ENCODE results near the gene ZNF19.
"Not testable (repeated sequence)": the region's sequence is repeated elsewhere in the genome, so short reads cannot be mapped to it uniquely, and the experiment has no call there.

The ZNF19 gene

DNA sequence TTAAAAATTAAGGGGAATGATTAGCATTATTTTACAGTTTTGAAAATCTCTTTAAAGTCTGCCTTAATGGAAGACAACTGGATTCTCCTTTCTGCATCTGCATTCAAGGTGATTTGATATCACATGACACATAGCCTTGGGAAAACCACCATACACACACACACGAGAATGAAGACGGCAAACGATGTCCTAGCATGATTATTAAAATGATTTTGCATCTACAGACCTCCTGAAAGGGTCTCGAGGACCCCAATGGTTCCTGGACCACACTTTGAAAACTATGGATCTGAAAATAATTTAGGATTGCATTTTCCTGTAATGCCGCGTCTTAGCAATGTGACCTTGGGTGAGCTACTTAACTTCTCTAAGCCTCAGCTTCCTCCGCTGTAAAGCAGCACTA lies 25.4 kb upstream of the ZNF19 start:
- H3K9me3 ChIP-seq (ENCODE audit: control insufficient read depth, low read length) = peaks cover 3% of the 10 kb centered on the region
- no peaks in the 10 kb centered on the region for H3K36me3 ChIP-seq (ENCODE audit: control insufficient read depth, insufficient read depth, low read length)
- H3K4me1 ChIP-seq (ENCODE audit: control insufficient read depth, insufficient read depth, low read length, poor library complexity, severe bottlenecking) = no peaks in the 10 kb centered on the region
- WGBS, 2 experiments (ENCODE audit: insufficient coverage in 2 of 2) = 84 to 96% methylated on average over 3 to 6 of the region's 7 CpGs
- no peak overlapping the region for H3K27ac ChIP-seq (ENCODE audit: low read depth, low read length, severe bottlenecking)
- H3K4me3 ChIP-seq (ENCODE audit: extremely low read depth, insufficient read depth, low read length, poor library complexity, severe bottlenecking) = no peak overlapping the region

- no peaks in the 10 kb centered on the region for H3K4me1 ChIP-seq (ENCODE audit: control insufficient read depth, insufficient read depth, low read length, poor library complexity, severe bottlenecking)
- 43% methylated on average over 1 of the region's 1 CpG; no CpG with 5 or more reads in 1 of the 2 experiments for WGBS, 2 experiments (ENCODE audit: insufficient coverage in 2 of 2)
These were observed 24.2 kb upstream of the ZNF19 start for GRCh38 chr16:71513302-71513701.

GRCh38 chr16:71507061-71507460 lies 17.9 kb upstream of the ZNF19 start:
- no peak overlapping the region for H3K27ac ChIP-seq (ENCODE audit: low read depth, low read length, severe bottlenecking)
- no peaks in the 10 kb centered on the region for H3K4me1 ChIP-seq (ENCODE audit: control insufficient read depth, insufficient read depth, low read length, poor library complexity, severe bottlenecking)
- H3K36me3 ChIP-seq (ENCODE audit: control insufficient read depth, insufficient read depth, low read length) = no peaks in the 10 kb centered on the region
- no peak overlapping the region for H3K4me3 ChIP-seq (ENCODE audit: extremely low read depth, insufficient read depth, low read length, poor library complexity, severe bottlenecking)
- 60 to 100% methylated on average over 1 of the region's 1 CpG for WGBS, 2 experiments (ENCODE audit: insufficient coverage in 2 of 2)
- peaks cover 3% of the 10 kb centered on the region for H3K9me3 ChIP-seq (ENCODE audit: control insufficient read depth, low read length)

More at GRCh38 chr16:71513302-71513701, 24.2 kb upstream of the ZNF19 start:
- no peaks in the 10 kb centered on the region for H3K36me3 ChIP-seq (ENCODE audit: control insufficient read depth, insufficient read depth, low read length)
- H3K9me3 ChIP-seq (ENCODE audit: control insufficient read depth, low read length) = peaks cover 3% of the 10 kb centered on the region
- H3K27ac ChIP-seq (ENCODE audit: low read depth, low read length, severe bottlenecking) = no peak overlapping the region
- H3K4me3 ChIP-seq (ENCODE audit: extremely low read depth, insufficient read depth, low read length, poor library complexity, severe bottlenecking) = no peak overlapping the region

- Histone ChIP-seq H3K9me3 (ENCODE audit: control insufficient read depth, low read length) (no peaks in the 10 kb centered on the region), H3K27ac (ENCODE audit: low read depth, low read length, severe bottlenecking) (no peak overlapping the region), H3K36me3 (ENCODE audit: control insufficient read depth, insufficient read depth, low read length) (no peaks in the 10 kb centered on the region), H3K4me1 (ENCODE audit: control insufficient read depth, insufficient read depth, low read length, poor library complexity, severe bottlenecking) (no peaks in the 10 kb centered on the region), H3K4me3 (ENCODE audit: extremely low read depth, insufficient read depth, low read length, poor library complexity, severe bottlenecking) (no peak overlapping the region)
- WGBS, 2 experiments (ENCODE audit: insufficient coverage in 2 of 2) = 100% methylated on average over 1 to 4 of the region's 5 CpGs
These were observed 15.8 kb upstream of the ZNF19 start for GRCh38 chr16:71504901-71505300.

- not testable (repeated sequence) for H3K4me3 ChIP-seq (ENCODE audit: extremely low read depth, insufficient read depth, low read length, poor library complexity, severe bottlenecking); H3K27ac ChIP-seq (ENCODE audit: low read depth, low read length, severe bottlenecking); H3K4me1 ChIP-seq (ENCODE audit: control insufficient read depth, insufficient read depth, low read length, poor library complexity, severe bottlenecking); H3K9me3 ChIP-seq (ENCODE audit: control insufficient read depth, low read length); H3K36me3 ChIP-seq (ENCODE audit: control insufficient read depth, insufficient read depth, low read length)
- WGBS, 2 experiments (ENCODE audit: insufficient coverage in 2 of 2) = 78 to 83% methylated on average over 5 of the region's 7 CpGs
These were observed 14.9 kb upstream of the ZNF19 start for GRCh38 chr16:71504051-71504450.

GRCh38 chr16:71501547-71501946 lies 12.4 kb upstream of the ZNF19 start:
- Histone ChIP-seq H3K36me3 (ENCODE audit: control insufficient read depth, insufficient read depth, low read length) (no peaks in the 10 kb centered on the region), H3K4me3 (ENCODE audit: extremely low read depth, insufficient read depth, low read length, poor library complexity, severe bottlenecking) (no peak overlapping the region), H3K4me1 (ENCODE audit: control insufficient read depth, insufficient read depth, low read length, poor library complexity, severe bottlenecking) (no peaks in the 10 kb centered on the region), H3K27ac (ENCODE audit: low read depth, low read length, severe bottlenecking) (no peak overlapping the region), H3K9me3 (ENCODE audit: control insufficient read depth, low read length) (no peaks in the 10 kb centered on the region)
- WGBS, 2 experiments (ENCODE audit: insufficient coverage in 2 of 2) = 100% methylated on average over 1 of the region's 3 CpGs; no CpG with 5 or more reads in 1 of the 2 experiments

- H3K4me1 ChIP-seq (ENCODE audit: control insufficient read depth, insufficient read depth, low read length, poor library complexity, severe bottlenecking) = no peaks in the 10 kb centered on the region
- H3K9me3 ChIP-seq (ENCODE audit: control insufficient read depth, low read length) = no peaks in the 10 kb centered on the region
- WGBS, 2 experiments (ENCODE audit: insufficient coverage in 2 of 2) = 100% methylated on average over 1 of the region's 2 CpGs; no CpG with 5 or more reads in 1 of the 2 experiments
- no peak overlapping the region for H3K27ac ChIP-seq (ENCODE audit: low read depth, low read length, severe bottlenecking)
- no peaks in the 10 kb centered on the region for H3K36me3 ChIP-seq (ENCODE audit: control insufficient read depth, insufficient read depth, low read length)
- no peak overlapping the region for H3K4me3 ChIP-seq (ENCODE audit: extremely low read depth, insufficient read depth, low read length, poor library complexity, severe bottlenecking)
These were observed 11.8 kb upstream of the ZNF19 start for GRCh38 chr16:71500964-71501363.

GRCh38 chr16:71499775-71500364 lies 10.7 kb upstream of the ZNF19 start:
- no peaks in the 10 kb centered on the region for H3K4me1 ChIP-seq (ENCODE audit: control insufficient read depth, insufficient read depth, low read length, poor library complexity, severe bottlenecking)
- H3K27ac ChIP-seq (ENCODE audit: low read depth, low read length, severe bottlenecking) = no peak overlapping the region
- H3K4me3 ChIP-seq (ENCODE audit: extremely low read depth, insufficient read depth, low read length, poor library complexity, severe bottlenecking) = no peak overlapping the region
- no peaks in the 10 kb centered on the region for H3K36me3 ChIP-seq (ENCODE audit: control insufficient read depth, insufficient read depth, low read length)
- 0 to 2% methylated on average over 3 of the region's 3 CpGs for WGBS, 2 experiments (ENCODE audit: insufficient coverage in 2 of 2)
- no peaks in the 10 kb centered on the region for H3K9me3 ChIP-seq (ENCODE audit: control insufficient read depth, low read length)

GRCh38 chr16:71498031-71498430 lies 8.9 kb upstream of the ZNF19 start:
- no peaks in the 10 kb centered on the region for H3K9me3 ChIP-seq (ENCODE audit: control insufficient read depth, low read length)
- 79 to 100% methylated on average over 2 of the region's 3 CpGs for WGBS, 2 experiments (ENCODE audit: insufficient coverage in 2 of 2)
- H3K4me3 ChIP-seq (ENCODE audit: extremely low read depth, insufficient read depth, low read length, poor library complexity, severe bottlenecking) = no peak overlapping the region
- H3K36me3 ChIP-seq (ENCODE audit: control insufficient read depth, insufficient read depth, low read length) = no peaks in the 10 kb centered on the region
- no peak overlapping the region for H3K27ac ChIP-seq (ENCODE audit: low read depth, low read length, severe bottlenecking)
- no peaks in the 10 kb centered on the region for H3K4me1 ChIP-seq (ENCODE audit: control insufficient read depth, insufficient read depth, low read length, poor library complexity, severe bottlenecking)

DNA sequence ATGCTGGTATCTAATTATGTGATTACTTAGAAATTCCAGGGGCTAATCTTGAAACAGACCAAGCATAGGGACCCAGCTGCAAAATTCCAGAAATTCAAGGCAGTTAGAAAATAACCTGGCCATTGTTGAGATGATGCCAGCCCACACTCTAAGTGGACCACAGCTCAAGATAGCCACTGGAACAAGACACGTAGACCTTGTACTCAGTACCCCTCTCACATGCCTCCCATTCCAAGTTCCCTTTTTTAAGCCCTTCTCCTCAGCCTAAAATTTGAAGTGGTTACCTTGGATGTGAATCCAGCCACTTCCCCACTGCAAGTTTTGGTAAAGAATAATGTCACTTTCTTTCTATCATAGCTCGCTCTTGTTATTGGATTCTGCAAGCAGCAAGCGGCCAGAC lies 4.1 kb upstream of the ZNF19 start:
- 71 to 100% methylated on average over 1 to 2 of the region's 3 CpGs for WGBS, 2 experiments (ENCODE audit: insufficient coverage in 2 of 2)
- no peak overlapping the region for H3K27ac ChIP-seq (ENCODE audit: low read depth, low read length, severe bottlenecking)
- H3K9me3 ChIP-seq (ENCODE audit: control insufficient read depth, low read length) = no peaks in the 10 kb centered on the region
- no peak overlapping the region for H3K4me3 ChIP-seq (ENCODE audit: extremely low read depth, insufficient read depth, low read length, poor library complexity, severe bottlenecking)
- no peaks in the 10 kb centered on the region for H3K4me1 ChIP-seq (ENCODE audit: control insufficient read depth, insufficient read depth, low read length, poor library complexity, severe bottlenecking)
- no peaks in the 10 kb centered on the region for H3K36me3 ChIP-seq (ENCODE audit: control insufficient read depth, insufficient read depth, low read length)

DNA sequence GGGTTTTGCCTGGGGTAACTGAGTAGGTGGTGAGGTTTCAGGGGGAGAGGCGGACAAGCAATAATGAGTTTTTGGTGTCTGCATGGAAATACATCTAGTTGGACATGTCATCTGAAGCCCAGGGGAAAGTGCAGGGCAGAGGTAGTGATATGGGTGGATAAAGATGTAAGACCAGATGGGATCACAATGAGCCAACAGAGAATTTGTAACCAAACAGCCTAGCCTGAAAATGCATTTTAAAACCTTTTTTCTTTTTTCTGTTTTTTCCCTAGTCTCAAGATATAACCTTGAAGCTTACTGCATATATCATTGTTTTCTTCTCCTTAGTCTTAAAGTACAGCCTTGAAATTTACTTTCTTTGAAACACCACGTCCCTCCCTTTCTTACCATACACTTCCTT lies 3.7 kb upstream of the ZNF19 start:
- Histone ChIP-seq H3K36me3 (ENCODE audit: control insufficient read depth, insufficient read depth, low read length) (no peaks in the 10 kb centered on the region), H3K9me3 (ENCODE audit: control insufficient read depth, low read length) (no peaks in the 10 kb centered on the region), H3K4me3 (ENCODE audit: extremely low read depth, insufficient read depth, low read length, poor library complexity, severe bottlenecking) (no peak overlapping the region), H3K27ac (ENCODE audit: low read depth, low read length, severe bottlenecking) (no peak overlapping the region), H3K4me1 (ENCODE audit: control insufficient read depth, insufficient read depth, low read length, poor library complexity, severe bottlenecking) (no peaks in the 10 kb centered on the region)
- 70 to 80% methylated on average over 1 of the region's 2 CpGs for WGBS, 2 experiments (ENCODE audit: insufficient coverage in 2 of 2)
